Caki2 (cell line): Measurements from ENCODE around the gene COL1A1. TPM values are rescaled to one million over a fixed set of nuclear protein-coding genes. Genes with fewer than 3 reads are reported as not detected.
A peak's percentile ranks its signal among the peaks of the same experiment; 100 is the strongest.

ENCODE experiments used
- DNase-seq: peaks from one replicate; pipeline ENCODE4 v3.0.0-alpha.2; 2015; ENCODE audit warnings: low read depth
- in situ Hi-C: cut with HindIII; loops from 2 replicates; pipeline ENCODE4 v1.10.0; 2016; ENCODE audit warnings: low sequenced_read_pairs, low pct_unique_long_range_greater_than_20kb, mixed read lengths
- total RNA-seq: library from RNA; depleted of rRNA; stranded (reverse); fragments of >200 nt; shearing (Covaris generic); gene quantifications from 2 replicates; pipeline ENCODE4 v1.2.3, GENCODE V29; 2014; ENCODE audit warnings: low replicate concordance

COL1A1 gene
- total RNA-seq, 1 experiment from 2014 or later: 4.6 TPM

DNA sequence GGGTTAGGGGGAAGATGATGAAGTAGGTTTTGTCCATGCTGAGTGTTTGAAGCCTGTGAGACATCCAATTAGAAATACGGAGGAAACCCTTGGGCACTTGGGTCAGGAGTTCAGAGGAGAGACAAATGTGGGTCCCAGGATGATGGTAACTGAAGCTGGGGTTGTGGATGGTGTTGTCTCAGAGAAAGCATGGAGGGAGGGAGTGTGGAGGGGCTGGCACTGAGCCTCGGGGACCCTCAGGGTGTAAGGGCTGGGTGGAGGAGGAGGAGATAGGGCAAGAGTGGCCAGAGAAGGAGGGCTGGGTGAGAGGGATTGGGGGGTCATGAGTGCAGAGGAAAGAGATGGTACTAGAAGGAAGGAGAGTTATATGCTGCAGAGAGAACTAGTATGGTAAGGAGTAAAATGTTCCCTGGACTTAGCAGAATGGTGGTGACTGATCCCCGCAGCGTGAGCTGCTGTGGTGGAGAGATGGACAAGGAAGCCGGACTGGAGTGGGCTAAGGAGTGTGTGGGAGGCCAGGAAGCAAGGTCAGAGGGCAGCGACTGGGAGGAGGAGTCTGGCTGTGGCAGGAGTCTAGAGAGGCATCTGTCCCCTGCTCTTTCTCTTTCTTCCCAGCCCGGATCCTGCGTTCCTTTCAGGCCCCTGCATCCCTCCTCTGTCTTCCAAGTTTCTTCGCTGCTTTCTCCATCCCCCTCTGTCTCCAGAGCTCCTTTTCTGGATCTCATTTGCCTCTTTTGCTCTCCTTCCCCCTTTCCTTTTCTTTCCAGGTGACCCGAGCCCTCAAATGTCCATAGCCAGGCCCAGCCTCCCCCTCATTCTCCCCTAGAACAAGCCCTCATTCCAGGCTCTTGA lies 3.9 kb upstream of the COL1A1 start:
- in situ Hi-C loops: loop anchor here (10.0 kb wide), 1 partner anchor 59 kb away; no protein-coding TSS in a partner anchor
- DNase-seq: no peak

DNA sequence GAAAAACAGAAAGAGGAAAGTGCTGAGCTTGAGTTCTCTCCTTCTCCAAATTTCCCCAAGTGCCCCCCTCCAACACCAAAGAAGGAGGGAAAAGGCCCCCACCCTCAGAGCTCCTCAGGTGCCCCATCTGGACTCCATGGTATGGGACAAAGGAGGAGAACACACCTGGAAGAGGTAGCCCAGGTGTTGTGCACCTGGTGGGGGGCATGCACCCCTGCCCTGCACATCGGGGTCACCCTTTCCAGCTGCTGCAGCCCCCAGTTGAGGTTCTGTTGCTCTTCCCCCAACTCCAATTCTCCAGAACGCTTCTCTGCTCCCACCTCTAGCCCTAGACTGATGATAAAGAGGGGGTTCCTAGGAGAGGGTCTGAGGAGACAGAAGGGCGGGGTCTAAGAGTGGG lies 3.0 kb upstream of the COL1A1 start:
- no peak for DNase-seq
- in situ Hi-C loops: loop anchor here (10.0 kb wide), 1 partner anchor 60 kb away; no protein-coding TSS in a partner anchor

DNA sequence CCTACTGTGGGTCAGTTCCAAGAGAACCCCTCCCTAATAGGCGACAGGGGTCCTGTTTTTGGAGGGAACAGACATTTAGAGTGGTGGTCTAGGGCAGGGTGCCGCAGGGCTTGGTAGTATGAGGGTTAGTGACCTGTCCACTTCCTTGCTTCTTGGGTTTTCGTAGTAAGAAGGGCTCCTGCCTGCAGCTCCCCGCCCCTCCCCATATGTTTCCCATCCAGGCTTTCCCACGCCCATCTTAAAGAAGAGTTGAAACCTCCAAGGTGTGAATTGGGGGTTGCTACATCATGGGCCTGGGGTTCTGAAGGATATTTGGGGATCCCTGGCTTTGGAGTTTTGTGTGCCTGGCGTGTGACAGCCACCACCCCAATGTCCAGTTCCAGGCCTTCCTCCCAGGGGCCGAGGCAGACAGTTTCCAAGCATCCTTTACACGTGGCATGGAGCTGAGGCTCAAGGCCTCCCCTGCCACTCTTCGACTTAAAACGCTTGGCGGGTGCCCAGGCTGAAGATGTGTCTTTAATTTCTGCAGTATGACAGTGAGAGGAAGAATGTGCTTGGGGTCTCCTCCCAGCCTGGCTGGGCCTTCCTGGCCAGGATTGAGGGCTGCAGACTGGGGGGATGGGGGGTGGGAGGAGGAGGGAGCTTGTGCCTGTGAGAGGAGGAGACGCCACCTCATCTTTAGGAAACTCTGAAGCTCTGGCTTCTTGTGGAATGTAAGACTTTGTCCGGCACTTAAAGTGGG lies 2.3 kb upstream of the COL1A1 start:
- DNase-seq: no peak
- in situ Hi-C loops: loop anchor here (10.0 kb wide), 1 partner anchor 61 kb away; no protein-coding TSS in a partner anchor

GRCh38 chr17:50203086-50203485 lies 1.7 kb upstream of the COL1A1 start:
- no peak for DNase-seq
- in situ Hi-C loops: loop anchor here (10.0 kb wide), 1 partner anchor 62 kb away; no protein-coding TSS in a partner anchor

- in situ Hi-C loops: loop anchor here (10.0 kb wide), 1 partner anchor 64 kb away; no protein-coding TSS in a partner anchor
- peak; percentile 91 for DNase-seq
Observed at GRCh38 chr17:50200457-50201275, 765 bp downstream of the COL1A1 start.

DNA sequence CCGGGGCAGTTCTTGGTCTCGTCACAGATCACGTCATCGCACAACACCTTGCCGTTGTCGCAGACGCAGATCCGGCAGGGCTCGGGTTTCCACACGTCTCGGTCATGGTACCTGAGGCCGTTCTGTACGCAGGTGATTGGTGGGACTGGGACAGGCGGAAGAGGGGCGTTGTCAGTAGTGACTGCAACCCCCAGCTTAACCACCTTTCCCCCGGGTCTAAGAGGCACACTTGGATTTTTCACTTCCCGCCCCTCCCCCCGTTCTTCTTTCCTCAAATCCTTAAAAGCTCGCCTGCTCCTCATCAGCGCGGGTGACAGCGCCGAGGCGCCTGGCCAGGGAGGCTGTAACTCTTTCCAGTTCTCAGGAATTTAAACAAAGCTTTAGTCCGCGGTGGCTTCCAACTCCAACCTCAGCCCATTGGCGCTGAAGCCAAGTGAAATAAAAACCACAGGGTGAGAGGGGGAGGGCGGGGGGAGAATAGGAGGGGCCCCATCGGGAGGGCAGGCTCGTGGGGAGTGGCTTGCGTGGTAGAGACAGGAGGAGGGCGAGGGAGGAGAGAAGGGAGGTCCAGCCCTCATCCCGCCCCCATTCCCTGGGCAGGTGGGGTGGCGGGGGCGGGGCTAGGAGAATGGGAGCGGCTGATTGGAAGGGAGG lies 1.5 kb downstream of the COL1A1 start:
- in situ Hi-C loops: loop anchor here (10.0 kb wide), 1 partner anchor 65 kb away; no protein-coding TSS in a partner anchor
- peak; percentile 93 for DNase-seq

GRCh38 chr17:50199211-50199802 lies 2.1 kb downstream of the COL1A1 start:
- in situ Hi-C loops: no loop called here
- DNase-seq: no peak

DNA sequence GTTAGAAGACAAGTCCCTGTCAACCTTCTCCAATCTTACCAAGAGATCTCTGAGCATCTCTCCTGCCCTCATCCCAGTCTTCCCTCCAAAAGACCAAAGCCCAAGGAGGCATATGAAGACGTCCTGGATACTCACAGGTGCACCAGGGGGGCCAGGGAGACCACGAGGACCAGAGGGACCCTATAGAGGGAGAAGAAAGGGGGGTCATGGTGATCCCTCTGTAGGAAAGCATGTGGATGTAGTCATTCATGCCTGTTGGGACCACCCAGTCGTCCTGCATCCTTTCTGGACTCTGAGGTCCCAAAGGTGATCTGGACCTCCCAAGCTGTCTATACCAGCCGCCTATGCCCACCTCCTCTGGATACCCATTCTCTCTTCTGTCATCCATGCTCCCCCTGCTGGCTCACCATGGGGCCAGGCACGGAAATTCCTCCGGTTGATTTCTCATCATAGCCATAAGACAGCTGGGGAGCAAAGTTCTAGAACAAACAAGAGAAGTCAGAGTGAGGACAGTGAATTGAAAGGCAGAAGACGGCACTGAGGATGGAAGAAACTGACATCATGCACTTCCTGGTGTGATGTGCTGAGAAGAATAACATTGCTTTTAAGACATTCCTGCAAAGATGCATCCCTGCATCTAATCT lies 3.3 kb downstream of the COL1A1 start:
- in situ Hi-C loops: no loop called here
- DNase-seq: peak; percentile 67

- DNase-seq: no peak
- in situ Hi-C loops: no loop called here
Observed at GRCh38 chr17:50196826-50197225, 4.6 kb downstream of the COL1A1 start.

- no peak for DNase-seq
- in situ Hi-C loops: no loop called here
Observed at GRCh38 chr17:50196036-50196435, 5.4 kb downstream of the COL1A1 start.

GRCh38 chr17:50194934-50195865 lies 6.2 kb downstream of the COL1A1 start:
- DNase-seq: no peak
- in situ Hi-C loops: no loop called here

GRCh38 chr17:50194140-50194933 lies 7.1 kb downstream of the COL1A1 start:
- in situ Hi-C loops: no loop called here
- no peak for DNase-seq

DNA sequence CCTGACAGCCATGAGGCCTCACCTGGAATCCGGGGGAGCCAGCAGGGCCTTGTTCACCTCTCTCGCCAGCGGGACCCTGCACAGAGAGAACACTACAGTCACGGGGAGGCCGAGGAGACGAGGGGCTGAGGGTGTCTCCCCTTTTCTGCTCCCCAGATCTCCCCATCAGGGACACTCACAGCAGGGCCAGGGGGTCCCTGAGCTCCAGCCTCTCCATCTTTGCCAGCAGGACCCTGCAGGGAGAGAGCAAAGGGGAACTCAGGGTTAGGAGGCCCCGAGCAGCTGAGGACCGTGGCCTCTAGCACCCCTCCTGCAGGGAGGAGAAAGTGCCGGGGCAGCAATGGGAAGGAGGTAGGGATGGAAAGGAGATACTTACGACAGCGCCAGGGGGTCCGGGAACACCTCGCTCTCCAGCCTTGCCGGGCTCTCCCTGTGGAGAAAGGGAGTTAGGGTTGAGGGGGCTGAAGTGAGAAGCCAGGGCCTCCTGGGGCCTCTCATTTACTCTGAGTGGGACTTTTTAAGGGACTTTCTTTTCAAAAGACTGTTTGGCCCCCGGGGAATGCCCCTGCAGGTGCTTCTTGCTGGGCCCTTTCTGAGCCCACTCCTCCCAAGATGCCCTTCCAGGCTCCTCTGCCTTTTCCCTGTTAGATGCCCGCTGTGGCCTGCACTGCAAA lies 8.7 kb downstream of the COL1A1 start:
- in situ Hi-C loops: no loop called here
- no peak for DNase-seq

DNA sequence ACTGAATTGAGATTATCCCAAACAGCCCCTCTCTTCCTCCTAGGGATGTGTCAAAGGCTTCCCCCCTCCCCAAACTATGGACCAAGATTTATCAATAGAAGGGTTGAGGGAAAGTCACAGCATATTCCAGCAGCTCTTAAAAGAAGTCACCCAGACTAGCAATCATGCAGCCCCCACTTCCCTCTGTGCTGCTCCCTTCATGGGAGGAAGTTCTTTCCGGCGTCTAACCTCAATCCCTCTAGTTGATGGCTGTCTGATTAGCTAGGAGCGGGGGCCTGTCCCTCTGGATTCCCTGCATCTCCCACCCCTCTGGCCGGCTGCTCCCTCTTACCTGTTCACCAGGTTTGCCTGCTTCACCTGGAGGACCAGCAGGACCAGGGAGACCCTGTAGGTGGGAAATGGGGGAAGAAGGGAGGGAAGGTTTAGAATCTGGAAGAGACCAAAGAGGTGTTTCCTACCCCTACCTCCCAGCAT lies 9.2 kb downstream of the COL1A1 start:
- in situ Hi-C loops: no loop called here
- no peak for DNase-seq
